NCI-H146 treated with DMSO at 0.1 percent for 48 hours (cell line): ENCODE results near the gene RASAL2.

ENCODE experiments used
- DNase-seq: peaks from one replicate; lab custom pipeline; 2025; ENCODE audit not compliant: unreplicated experiment; lab: John Stamatoyannopoulos, UW

RASAL2 gene

DNA sequence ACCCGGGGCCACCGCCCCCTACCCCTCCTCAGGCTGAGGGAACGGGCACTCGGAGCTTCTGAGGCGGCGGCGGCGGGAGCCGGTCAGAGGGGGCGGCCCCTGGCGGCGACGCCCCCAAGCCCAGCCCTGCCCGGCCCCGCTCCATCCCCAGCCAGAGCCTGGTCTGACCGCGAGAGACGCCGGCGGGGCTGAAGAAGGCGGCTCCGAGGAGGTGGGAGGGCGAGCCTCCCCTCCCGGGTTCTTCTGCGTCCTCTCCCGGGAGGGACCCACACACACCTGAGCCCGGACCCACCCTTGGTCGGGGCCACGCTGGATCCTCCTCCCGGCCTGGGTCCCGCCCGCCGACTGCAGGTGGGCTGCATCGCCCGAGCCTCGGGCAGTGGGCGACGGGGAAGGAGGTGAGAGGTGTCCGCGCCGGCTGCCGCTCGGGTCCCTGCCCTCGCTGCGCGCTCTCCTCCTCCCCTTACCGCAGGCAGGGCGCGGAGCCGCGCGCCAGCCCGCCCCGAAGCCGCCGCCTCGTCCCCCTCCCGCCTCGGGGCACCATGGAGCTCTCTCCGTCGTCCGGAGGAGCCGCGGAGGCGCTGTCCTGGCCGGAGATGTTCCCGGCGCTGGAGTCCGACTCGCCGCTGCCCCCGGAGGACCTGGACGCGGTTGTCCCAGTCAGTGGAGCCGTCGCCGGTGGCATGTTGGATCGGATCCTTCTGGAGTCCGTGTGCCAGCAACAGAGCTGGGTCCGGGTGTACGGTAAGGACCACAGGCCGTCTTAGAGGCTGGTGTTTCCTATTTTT is at the start of gene RASAL2:
Gene RASAL2 (plus strand): TSS at position 154 of the 788 bp plus-strand sequence. CDS start 389 bp downstream, at position 543.
- DNase-seq: peak; percentile 73

GRCh38 chr1:178046591-178047270 is 47.2 kb upstream of the RASAL2 start:
- no peak for DNase-seq

- no peak for DNase-seq
Measured at GRCh38 chr1:178047403-178048093, 46.4 kb upstream of the RASAL2 start.

GRCh38 chr1:178048426-178048825 is 45.5 kb upstream of the RASAL2 start:
- no peak for DNase-seq

DNA sequence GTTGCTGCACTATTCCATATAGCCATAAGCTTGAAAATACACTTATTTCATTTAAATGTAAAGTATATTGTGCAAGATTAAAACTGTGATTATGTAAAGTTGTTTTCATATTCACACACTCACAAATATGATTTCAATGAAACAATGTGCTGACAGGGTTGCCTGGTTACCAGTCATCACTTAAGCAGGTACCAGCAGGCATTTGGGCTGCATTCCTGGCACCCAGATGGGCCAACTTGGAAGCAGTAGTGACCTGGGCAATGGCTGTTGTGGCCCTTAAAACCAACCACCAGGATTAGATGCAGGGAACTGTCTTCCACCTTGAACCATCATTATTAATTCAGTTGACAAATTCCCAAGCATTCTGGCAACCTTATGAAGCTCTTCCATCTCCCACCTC is 45.0 kb upstream of the RASAL2 start:
- no peak for DNase-seq

- no peak for DNase-seq
Measured at GRCh38 chr1:178050084-178050483, 43.8 kb upstream of the RASAL2 start.

DNA sequence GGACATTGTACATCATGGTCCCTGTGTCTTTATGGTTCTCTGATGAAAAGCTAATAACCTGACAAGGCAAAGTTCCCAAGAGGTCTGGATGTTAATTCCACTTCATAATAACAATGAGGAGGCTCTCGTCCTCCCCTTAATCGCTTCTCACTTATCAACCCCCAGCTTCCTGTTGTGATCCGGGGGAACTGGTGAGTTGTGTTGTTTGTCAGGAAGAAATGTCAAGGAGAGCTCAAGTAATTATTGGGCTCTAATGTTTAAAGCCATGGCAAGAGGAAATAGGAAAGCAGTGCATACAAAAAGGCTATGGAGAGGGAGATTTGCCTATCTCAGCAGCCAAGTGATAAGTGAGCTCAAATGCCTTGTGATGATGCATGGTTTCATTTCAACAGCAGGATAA is 42.8 kb upstream of the RASAL2 start:
- DNase-seq: no peak

DNA sequence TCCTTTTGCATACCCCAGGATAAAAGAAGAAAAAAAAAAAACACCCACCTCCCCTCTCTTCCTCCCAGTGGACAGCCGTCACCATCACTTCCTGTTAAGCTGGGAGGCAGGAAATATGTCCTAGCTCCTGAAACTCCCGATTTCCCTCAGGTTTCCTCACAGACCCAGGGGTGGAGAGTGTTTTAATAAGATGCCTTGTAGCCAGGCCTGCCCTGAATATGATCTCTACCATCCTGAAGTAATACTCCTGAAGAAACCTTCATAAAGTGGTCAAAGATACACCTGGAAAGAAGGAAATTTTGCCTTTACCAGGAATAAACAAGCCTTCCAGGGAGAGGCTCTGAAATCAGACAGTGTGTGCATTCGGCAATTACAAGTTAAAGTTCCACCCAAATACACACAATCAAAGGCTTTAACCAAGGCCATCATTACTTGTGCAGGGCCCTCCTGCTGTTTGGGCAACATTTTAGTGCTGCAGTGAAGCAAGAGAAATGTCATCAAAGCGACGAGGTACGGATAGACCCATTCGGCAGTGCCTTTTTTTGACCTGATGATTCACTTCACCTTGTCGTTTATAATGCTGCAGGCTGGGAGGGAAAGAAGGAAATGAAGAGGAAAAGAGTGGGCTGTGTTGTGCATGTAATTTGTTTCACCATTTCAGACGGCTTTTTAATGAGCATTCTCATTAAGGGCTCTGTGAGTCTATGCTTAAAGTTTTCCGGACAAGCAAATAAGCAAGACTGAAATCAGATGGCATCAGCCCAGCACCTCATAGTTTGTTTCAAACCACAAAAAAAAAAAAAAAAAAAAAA is 41.0 kb upstream of the RASAL2 start:
- DNase-seq: peak; percentile 48

DNA sequence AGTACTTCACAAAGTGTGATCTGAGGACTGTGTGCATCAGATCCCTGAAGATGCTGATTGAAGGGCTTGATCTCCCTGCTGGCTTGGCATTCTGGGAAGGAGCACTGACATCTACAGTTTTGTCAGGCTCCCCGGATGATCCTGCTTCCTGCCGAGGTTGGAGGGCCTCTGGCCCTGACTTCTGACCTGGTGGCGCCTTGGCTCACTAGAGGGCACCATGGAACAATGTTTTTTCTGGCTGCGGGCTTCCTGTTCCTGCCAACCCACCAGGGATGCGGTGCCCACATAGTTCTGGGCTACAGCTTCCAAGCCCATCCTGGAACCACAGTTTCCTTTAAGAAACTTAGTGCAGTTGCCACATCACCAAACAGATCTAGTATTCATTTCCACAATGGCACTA is 38.8 kb upstream of the RASAL2 start:
- peak; percentile 9 for DNase-seq

GRCh38 chr1:178055779-178056471 is 38.0 kb upstream of the RASAL2 start:
- no peak for DNase-seq

- no peak for DNase-seq
Measured at GRCh38 chr1:178057141-178057765, 36.7 kb upstream of the RASAL2 start.

DNA sequence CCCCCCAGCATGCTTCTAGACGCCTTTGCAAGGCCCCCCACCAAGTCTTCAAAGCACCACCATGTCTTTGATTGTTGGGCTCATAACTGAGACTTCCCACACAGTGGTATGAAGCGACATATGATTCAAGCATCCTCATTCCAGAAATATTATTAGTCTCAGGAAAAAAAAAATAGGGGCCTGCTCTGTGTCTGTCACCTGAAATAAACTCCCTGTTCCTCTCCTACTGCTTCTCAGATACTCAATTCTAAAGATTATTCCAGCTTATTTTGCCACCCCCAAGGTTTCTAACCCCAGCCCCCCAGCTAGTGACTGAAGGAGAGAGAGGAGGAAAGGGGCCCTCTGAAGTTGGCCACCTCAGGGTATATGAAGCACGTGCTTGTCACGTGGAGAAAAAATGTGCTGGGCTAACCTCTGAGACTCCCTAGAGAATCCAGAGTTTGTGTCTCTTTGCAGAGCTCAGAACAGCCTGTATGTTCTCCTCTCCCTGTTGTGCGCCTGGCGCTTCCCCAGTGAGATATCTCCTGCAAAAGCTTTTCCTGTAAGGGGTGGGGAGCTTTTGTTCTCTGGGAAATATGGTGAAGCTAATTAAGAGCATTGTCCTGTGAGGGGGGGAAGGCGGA is 35.9 kb upstream of the RASAL2 start:
- DNase-seq: no peak

GRCh38 chr1:178060789-178061556 is 32.9 kb upstream of the RASAL2 start:
- DNase-seq: peak; percentile 10

DNA sequence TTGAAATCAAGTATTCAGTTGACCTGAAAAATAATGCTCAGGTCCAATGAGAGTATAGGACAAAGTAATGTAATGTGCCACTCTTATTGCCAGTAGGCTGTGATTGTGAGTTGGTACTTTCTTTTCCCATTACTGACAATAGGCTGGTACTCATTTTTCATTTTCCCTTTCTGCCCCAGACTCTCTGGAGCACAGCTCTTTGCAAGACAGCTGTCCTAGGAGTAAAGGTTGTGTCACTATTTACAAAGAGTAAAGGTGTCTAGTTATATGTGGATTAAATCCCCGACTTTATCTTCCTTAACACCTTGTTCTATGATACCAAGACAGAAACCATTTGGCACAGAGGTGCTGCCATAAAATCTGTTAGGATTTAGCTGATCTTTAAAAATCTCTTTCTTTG is 32.3 kb upstream of the RASAL2 start:
- DNase-seq: no peak

DNA sequence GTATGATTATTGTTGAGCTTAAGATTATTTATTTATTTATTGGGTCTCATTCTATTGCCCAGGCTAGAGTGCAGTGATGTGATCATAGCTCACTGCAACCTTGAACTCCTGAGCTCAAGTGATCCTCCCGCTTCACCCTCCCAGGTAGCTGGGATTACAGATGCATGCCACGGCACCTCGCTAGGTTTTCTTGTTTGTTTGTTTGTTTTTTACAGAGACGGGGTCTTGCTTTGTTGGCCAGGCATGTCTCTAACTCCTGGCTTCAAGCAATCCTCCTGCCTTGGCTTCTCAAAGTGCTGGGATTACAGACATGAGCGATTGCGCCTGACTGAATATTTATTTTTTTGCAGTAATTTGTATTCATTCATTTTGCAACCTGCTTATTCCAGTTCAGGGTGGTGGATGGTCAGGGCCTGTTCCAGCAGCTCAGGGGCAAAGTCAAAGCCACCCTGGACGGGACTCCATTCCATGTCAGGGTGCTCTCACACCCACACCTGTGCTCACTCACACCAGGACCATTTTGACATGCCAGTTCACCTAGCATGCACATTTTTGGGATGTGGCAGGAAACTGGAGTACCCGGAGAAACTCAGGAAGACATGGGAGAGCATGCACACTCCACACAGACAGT is 29.6 kb upstream of the RASAL2 start:
- DNase-seq: no peak

DNA sequence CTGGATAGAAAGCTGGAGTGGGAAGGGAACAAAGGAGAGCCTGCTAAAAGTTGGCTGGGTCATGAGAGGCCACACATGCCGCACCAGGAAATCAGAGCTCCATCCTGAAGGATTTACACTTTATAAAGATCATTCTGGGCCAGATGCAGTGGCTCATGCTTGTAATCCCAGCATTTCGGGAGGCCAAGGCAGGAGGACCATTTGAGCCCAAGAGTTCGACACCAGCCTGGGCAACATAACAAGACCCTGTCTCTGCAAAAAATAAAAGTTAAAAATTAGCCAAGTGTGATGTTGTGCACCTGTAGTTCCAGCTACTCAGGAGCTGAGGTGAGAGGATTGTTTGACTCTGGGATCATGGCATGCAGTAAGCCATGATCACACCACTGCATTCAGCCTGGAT is 28.7 kb upstream of the RASAL2 start:
- no peak for DNase-seq

DNA sequence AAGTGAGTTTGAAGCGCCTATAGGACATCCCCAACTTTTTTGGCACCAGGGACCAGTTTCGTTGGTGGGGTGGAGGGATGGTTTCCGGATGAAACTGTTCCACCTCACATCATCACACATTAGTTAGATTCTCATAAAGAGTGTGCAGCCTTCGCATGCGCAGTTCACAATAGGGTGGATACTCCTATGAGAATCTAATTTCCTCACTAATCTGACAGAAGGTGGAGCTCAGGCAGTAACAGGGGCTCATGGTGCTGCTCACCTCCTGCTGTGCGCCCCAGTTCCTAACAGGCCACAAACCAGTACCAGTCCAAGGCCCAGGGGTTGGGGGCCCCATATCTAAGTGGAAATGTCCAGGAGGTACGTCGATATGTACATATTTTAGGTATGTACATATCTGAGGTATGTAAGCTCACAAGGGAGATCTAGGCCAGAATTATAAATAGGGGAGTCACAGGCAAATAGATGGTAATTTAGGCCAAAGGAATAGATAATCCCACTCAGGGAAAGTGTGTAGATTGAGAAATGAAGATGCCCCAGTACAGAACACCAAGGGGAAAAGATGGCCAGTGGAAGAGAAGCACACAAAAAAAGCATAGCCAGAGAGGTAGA is 27.5 kb upstream of the RASAL2 start:
- DNase-seq: no peak
